OCI-LY1 (cell line): ENCODE data around the gene CGREF1.

ENCODE experiments used
- H2AFZ ChIP-seq: fragments of 200-600 bp; sonication (generic), shearing (Covaris generic); 2 replicates; pipeline ENCODE4 v1.6.0; 2014; ENCODE audit warnings: antibody characterized with exemption, mild to moderate bottlenecking, low read length
- H3F3A ChIP-seq: fragments of 200-600 bp; sonication (generic), shearing (Covaris generic); 2 replicates; pipeline ENCODE4 v1.6.0; 2014; ENCODE audit warnings: mild to moderate bottlenecking, antibody characterized with exemption, low read length, moderate library complexity; ENCODE audit not compliant: insufficient read depth
- H3K27ac ChIP-seq: fragments of 200-600 bp; sonication (generic); 2 replicates; pipeline ENCODE4 v1.5.1; 2014; ENCODE audit warnings: low read length, mixed run types, mild to moderate bottlenecking, low read depth; ENCODE audit not compliant: poor library complexity, severe bottlenecking
- H3K27me3 ChIP-seq: fragments of 200-600 bp; sonication (generic); 2 replicates; pipeline ENCODE4 v1.6.0; 2014; ENCODE audit warnings: antibody characterized with exemption, mild to moderate bottlenecking, low read length, moderate library complexity; ENCODE audit not compliant: insufficient read depth
- H3K36me3 ChIP-seq: fragments of 200-600 bp; sonication (generic); 2 replicates; pipeline ENCODE4 v1.6.1; 2014; ENCODE audit warnings: mild to moderate bottlenecking, antibody characterized with exemption, low read length, moderate library complexity, mixed read lengths; ENCODE audit not compliant: insufficient read depth
- H3K4me1 ChIP-seq: fragments of 200-600 bp; sonication (generic); 2 replicates; pipeline ENCODE4 v1.5.1; 2014; ENCODE audit warnings: mild to moderate bottlenecking, low read length, moderate library complexity; ENCODE audit not compliant: insufficient read depth, severe bottlenecking
- H3K4me2 ChIP-seq: fragments of 200-600 bp; sonication (generic), shearing (Covaris generic); 2 replicates; pipeline ENCODE4 v1.6.1; 2014; ENCODE audit warnings: low read length
- H3K4me3 ChIP-seq: fragments of 200-600 bp; sonication (generic); 2 replicates; pipeline ENCODE4 v1.5.1; 2014; ENCODE audit warnings: low read length, low read depth, mild to moderate bottlenecking, mixed read lengths; ENCODE audit not compliant: poor library complexity, severe bottlenecking
- H3K79me2 ChIP-seq: fragments of 200-600 bp; shearing (Covaris generic); 2 replicates; pipeline ENCODE4 v1.6.1; 2016; ENCODE audit warnings: mixed run types, low read length, mixed read lengths; ENCODE audit not compliant: insufficient read depth
- H3K9ac ChIP-seq: fragments of 200-600 bp; sonication (generic), shearing (Covaris generic); 2 replicates; pipeline ENCODE4 v1.6.1; 2014; ENCODE audit warnings: mild to moderate bottlenecking, low read length, mixed read lengths
- H3K9me2 ChIP-seq: fragments of 200-600 bp; sonication (generic), shearing (Covaris generic); 2 replicates; pipeline ENCODE4 v1.6.1; 2014; ENCODE audit warnings: low read depth, mild to moderate bottlenecking, low read length, mixed read lengths
- H3K9me3 ChIP-seq: fragments of 200-600 bp; shearing (Covaris generic); 2 replicates; pipeline ENCODE4 v1.6.1; 2014; ENCODE audit warnings: low read length, mixed read lengths
- H4K20me1 ChIP-seq: fragments of 200-600 bp; sonication (generic), shearing (Covaris generic); 2 replicates; pipeline ENCODE4 v1.6.0; 2016; ENCODE audit warnings: mild to moderate bottlenecking, low read length; ENCODE audit not compliant: insufficient read depth
- EZH2 ChIP-seq: fragments of 200-600 bp; sonication (generic), shearing (Covaris generic); IDR thresholded peaks from 2 replicates; pipeline ENCODE4 v1.8.0; 2017; ENCODE audit warnings: borderline replicate concordance, mixed run types, mild to moderate bottlenecking, antibody characterized with exemption, low read length, moderate library complexity, mixed read lengths
- TF ChIP-seq, protein P1 (sequence below): fragments of 200-600 bp; sonication (generic), shearing (Covaris generic); IDR thresholded peaks from 2 replicates; pipeline ENCODE4 v1.5.1; 2017; ENCODE audit warnings: mild to moderate bottlenecking, antibody characterized with exemption, low read length, moderate library complexity, mixed read lengths

Gene CGREF1

DNA sequence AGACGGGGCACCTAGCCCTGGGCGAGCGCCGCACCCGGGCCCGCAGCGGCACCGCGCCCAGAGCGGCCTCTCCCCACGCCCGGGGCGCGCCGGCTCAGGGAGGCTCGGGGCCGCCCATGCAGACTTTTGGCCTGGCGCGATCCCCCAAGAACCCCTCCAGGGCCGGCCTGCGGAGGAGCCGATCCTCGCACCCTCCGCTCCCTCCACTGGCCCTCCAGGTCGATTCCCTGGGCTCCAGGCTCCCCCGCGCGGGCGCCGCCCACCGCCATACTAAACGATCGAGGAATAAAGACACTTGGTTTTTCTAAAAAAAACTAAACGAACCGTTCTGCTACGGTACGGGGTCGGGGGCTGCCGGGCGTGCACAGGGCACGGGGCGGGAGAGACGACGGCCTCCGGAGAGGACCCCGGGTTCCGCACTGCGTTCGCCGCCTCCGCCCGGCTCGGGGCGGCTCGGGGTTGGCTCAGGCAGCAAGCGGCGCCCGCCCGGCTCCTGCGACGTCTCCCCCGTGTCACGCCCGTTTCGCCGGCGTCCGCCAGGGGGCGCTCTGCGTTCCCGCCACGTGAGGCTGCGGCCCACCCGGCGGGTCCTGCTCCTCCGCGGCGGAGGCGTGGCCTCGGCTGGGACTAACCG lies 32.7 kb downstream of the CGREF1 start:
- Histone ChIP-seq H4K20me1 (no peaks in the 10 kb centered on the region), H3K4me2 (peak overlapping the region; percentile 88), H3F3A (no peaks in the 10 kb centered on the region), H2AFZ (no peak overlapping the region), H3K36me3 (no peaks in the 10 kb centered on the region), H3K9me2 (no peaks in the 10 kb centered on the region), H3K9ac (peak overlapping the region; percentile 73), H3K9me3 (no peaks in the 10 kb centered on the region), H3K79me2 (no peaks in the 10 kb centered on the region), H3K4me1 (peaks cover 25% of the 10 kb centered on the region), H3K27ac (no peak overlapping the region), H3K4me3 (peak overlapping the region; percentile 67), H3K27me3 (0 out of 2 replicates have a peak, but pooled peaks cover 11% of the 10 kb centered on the region)
- no peak for TF ChIP-seq EZH2
- TF ChIP-seq, protein P1, sequence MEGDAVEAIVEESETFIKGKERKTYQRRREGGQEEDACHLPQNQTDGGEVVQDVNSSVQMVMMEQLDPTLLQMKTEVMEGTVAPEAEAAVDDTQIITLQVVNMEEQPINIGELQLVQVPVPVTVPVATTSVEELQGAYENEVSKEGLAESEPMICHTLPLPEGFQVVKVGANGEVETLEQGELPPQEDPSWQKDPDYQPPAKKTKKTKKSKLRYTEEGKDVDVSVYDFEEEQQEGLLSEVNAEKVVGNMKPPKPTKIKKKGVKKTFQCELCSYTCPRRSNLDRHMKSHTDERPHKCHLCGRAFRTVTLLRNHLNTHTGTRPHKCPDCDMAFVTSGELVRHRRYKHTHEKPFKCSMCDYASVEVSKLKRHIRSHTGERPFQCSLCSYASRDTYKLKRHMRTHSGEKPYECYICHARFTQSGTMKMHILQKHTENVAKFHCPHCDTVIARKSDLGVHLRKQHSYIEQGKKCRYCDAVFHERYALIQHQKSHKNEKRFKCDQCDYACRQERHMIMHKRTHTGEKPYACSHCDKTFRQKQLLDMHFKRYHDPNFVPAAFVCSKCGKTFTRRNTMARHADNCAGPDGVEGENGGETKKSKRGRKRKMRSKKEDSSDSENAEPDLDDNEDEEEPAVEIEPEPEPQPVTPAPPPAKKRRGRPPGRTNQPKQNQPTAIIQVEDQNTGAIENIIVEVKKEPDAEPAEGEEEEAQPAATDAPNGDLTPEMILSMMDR: peak; percentile 63

DNA sequence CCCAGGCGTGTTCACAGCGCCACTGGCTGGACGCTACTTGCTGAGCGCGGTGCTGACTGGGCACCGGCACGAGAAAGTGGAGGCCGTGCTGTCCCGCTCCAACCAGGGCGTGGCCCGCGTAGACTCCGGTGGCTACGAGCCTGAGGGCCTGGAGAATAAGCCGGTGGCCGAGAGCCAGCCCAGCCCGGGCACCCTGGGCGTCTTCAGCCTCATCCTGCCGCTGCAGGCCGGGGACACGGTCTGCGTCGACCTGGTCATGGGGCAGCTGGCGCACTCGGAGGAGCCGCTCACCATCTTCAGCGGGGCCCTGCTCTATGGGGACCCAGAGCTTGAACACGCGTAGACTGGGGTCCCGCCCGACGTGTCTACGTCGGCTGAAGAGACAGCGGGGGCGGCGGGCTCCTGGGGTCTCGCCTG lies 33.2 kb downstream of the CGREF1 start:
- H3K4me1 ChIP-seq: peaks cover 26% of the 10 kb centered on the region
- peak overlapping the region; percentile 67 for H3K4me3 ChIP-seq
- no peaks in the 10 kb centered on the region for H4K20me1 ChIP-seq
- no peak overlapping the region for H3K27ac ChIP-seq
- H3K9me2 ChIP-seq: no peaks in the 10 kb centered on the region
- no peaks in the 10 kb centered on the region for H3K79me2 ChIP-seq
- 0 out of 2 replicates have a peak, but pooled peaks cover 11% of the 10 kb centered on the region for H3K27me3 ChIP-seq
- H3F3A ChIP-seq: no peaks in the 10 kb centered on the region
- H3K9me3 ChIP-seq: no peaks in the 10 kb centered on the region
- H3K4me2 ChIP-seq: peak overlapping the region; percentile 88
- H3K36me3 ChIP-seq: no peaks in the 10 kb centered on the region
- TF ChIP-seq, protein P1: no peak
- no peak for TF ChIP-seq EZH2
- no peak overlapping the region for H2AFZ ChIP-seq
- peak overlapping the region; percentile 73 for H3K9ac ChIP-seq

DNA sequence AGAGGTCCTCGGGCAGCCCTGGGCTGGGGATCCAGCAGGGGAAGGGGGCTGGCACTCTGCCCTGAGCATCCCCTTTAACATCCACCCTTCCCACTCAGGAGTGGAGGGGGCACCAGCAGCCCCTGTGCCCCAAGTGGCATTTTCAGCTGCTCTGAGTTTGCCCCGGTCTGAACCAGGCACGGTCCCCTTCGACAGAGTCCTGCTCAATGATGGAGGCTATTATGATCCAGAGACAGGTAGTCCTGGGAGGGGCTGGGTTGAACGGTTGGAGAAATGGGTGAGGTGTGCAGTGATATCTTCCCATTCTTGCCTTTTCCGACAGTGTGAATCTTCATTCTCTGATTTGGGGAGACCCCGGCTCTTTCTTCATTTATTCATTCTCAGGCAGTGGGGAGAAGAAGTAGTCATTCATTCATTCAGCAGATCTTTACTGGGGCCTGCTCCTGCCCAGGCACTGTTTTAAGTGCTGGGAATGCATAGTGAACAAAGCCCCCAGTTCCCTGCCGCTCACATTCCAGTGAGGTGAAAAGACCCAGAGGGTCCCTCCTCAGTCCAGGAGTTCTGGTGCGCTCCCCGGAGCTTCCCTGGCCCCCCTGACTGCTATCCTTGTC lies 33.8 kb downstream of the CGREF1 start:
- Histone ChIP-seq H3K27me3 (0 out of 2 replicates have a peak, but pooled peaks cover 11% of the 10 kb centered on the region), H2AFZ (no peak overlapping the region), H3K9ac (peak overlapping the region; percentile 73; the same call in 1 of the 2 replicates), H3K9me3 (no peaks in the 10 kb centered on the region), H3K4me2 (peak overlapping the region; percentile 88), H3K36me3 (no peaks in the 10 kb centered on the region), H3K79me2 (no peaks in the 10 kb centered on the region), H3F3A (no peaks in the 10 kb centered on the region), H3K27ac (no peak overlapping the region), H3K4me1 (peaks cover 26% of the 10 kb centered on the region), H3K4me3 (peak overlapping the region; percentile 67), H3K9me2 (no peaks in the 10 kb centered on the region), H4K20me1 (no peaks in the 10 kb centered on the region)
- TF ChIP-seq, protein P1: no peak
- no peak for TF ChIP-seq EZH2
